Ascending aorta (tissue), 2 donors: ENCODE results near the gene MEOX2. TPM values are rescaled to one million over a fixed set of nuclear protein-coding genes. Genes with fewer than 3 reads are reported as not detected.
A peak's percentile ranks its signal among the peaks of the same experiment; 100 is the strongest.

Experiments
- DNase-seq, 2 donors: peaks; one replicate each; pipeline ENCODE4 v3.0.0-alpha.2; 2019; ENCODE audit warnings: low spot score in 2 of 2
- H3K27ac ChIP-seq, 2 donors: fragments of 200-600 bp; sonication (generic); one replicate each; pipeline ENCODE4 v1.5.1; 2016 to 2017; ENCODE audit warnings: mild to moderate bottlenecking in 1 of 2
- H3K27me3 ChIP-seq: fragments of 200-600 bp; sonication (generic); one replicate; pipeline ENCODE4 v1.5.1; 2017
- H3K36me3 ChIP-seq, 2 donors: fragments of 200-600 bp; sonication (generic); one replicate each; pipeline ENCODE4 v1.5.1; 2016
- H3K4me1 ChIP-seq, 2 donors: fragments of 200-600 bp; sonication (generic); one replicate each; pipeline ENCODE4 v1.5.1; 2016 to 2017; ENCODE audit warnings: mild to moderate bottlenecking in 1 of 2
- H3K4me3 ChIP-seq, 2 donors: fragments of 200-600 bp; sonication (generic); one replicate each; pipeline ENCODE4 v1.5.1; 2016 to 2017; ENCODE audit warnings: mild to moderate bottlenecking in 1 of 2
- H3K9me3 ChIP-seq, 2 donors: fragments of 200-600 bp; sonication (generic); one replicate each; pipeline ENCODE4 v1.5.1; 2016
- intact Hi-C: fragments of 100-400 bp; cut with DNase I; formaldehyde crosslinking; loops from one replicate; pipeline ENCODE4 v1.15.1; 2023
- total RNA-seq: library from RNA; depleted of rRNA; stranded (reverse); fragments of >200 nt; gene quantifications from one replicate; pipeline ENCODE4 v1.1.0, GENCODE V29; 2016
- TF ChIP-seq, protein P1 (sequence below), 3 experiments: fragments of 200-600 bp in 2 of 3; fragments of 450-650 bp in 1 of 3; sonication (generic) in 2 of 3; IDR thresholded peaks; one replicate each; pipeline ENCODE4 v1.5.1; 2016 to 2019; ENCODE audit warnings: antibody characterized with exemption in 3 of 3, mild to moderate bottlenecking in 1 of 3, moderate library complexity in 1 of 3

Gene MEOX2
- total RNA-seq, 1 donor from 2014 or later: 35.0 TPM

DNA sequence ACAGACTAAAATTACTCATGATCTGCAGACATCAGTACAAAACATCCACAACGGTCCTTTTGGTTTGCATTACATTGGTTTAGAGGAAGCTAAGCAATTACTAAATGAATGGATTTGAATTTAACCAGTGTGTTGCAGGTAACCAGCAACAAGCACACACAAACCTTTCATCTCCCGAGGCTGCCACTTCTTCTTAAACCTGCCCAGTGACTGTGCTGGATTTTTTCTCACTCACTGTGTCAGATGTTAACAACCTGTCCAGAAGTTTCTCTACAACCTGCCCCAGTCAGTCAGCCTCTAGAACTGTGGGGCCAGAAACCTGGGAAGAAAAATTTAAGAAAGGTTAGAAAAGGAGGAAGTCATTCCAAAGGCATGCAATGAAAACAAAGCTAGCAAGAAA, 2.4 kb upstream of the MEOX2 start:
- Histone ChIP-seq H3K4me1 (no peaks in the 10 kb centered on the region), H3K27me3 (no peaks in the 10 kb centered on the region), H3K4me3 (no peak overlapping the region), H3K36me3 (no peaks in the 10 kb centered on the region), H3K27ac (peak overlapping the region in 1 of 2 donors; percentile 83), H3K9me3 (no peaks in the 10 kb centered on the region)
- TF ChIP-seq, protein P1, sequence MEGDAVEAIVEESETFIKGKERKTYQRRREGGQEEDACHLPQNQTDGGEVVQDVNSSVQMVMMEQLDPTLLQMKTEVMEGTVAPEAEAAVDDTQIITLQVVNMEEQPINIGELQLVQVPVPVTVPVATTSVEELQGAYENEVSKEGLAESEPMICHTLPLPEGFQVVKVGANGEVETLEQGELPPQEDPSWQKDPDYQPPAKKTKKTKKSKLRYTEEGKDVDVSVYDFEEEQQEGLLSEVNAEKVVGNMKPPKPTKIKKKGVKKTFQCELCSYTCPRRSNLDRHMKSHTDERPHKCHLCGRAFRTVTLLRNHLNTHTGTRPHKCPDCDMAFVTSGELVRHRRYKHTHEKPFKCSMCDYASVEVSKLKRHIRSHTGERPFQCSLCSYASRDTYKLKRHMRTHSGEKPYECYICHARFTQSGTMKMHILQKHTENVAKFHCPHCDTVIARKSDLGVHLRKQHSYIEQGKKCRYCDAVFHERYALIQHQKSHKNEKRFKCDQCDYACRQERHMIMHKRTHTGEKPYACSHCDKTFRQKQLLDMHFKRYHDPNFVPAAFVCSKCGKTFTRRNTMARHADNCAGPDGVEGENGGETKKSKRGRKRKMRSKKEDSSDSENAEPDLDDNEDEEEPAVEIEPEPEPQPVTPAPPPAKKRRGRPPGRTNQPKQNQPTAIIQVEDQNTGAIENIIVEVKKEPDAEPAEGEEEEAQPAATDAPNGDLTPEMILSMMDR (IDR thresholded peaks at IDR 0.05): no peak
- DNase-seq: no peak
- intact Hi-C loops: no loop called here

DNA sequence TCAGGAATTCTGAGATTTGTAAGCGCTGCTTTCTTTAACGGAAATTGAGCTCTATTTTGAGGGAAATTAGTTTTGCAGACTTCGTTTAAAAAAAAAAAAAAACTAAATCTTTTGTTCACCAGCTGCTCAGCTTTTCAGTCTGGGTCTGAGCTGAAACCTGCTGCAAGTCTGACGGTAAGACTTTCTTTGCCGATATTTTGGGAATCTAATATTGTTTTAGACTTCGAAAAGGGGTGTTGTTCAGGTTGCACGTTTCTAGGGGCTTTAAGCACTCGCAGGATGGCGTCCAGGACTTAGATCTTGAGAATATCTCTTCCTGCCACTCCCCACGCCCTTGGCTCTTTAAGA, 1.8 kb upstream of the MEOX2 start:
- intact Hi-C loops: no loop called here
- Histone ChIP-seq H3K27me3 (no peaks in the 10 kb centered on the region), H3K4me3 (peak overlapping the region; percentile 59 to 66), H3K9me3 (no peaks in the 10 kb centered on the region), H3K27ac (peak overlapping the region in 1 of 2 donors; percentile 83), H3K4me1 (no peaks in the 10 kb centered on the region), H3K36me3 (no peaks in the 10 kb centered on the region)
- no peak for DNase-seq
- TF ChIP-seq, protein P1 (IDR thresholded peaks at IDR 0.05): no peak

DNA sequence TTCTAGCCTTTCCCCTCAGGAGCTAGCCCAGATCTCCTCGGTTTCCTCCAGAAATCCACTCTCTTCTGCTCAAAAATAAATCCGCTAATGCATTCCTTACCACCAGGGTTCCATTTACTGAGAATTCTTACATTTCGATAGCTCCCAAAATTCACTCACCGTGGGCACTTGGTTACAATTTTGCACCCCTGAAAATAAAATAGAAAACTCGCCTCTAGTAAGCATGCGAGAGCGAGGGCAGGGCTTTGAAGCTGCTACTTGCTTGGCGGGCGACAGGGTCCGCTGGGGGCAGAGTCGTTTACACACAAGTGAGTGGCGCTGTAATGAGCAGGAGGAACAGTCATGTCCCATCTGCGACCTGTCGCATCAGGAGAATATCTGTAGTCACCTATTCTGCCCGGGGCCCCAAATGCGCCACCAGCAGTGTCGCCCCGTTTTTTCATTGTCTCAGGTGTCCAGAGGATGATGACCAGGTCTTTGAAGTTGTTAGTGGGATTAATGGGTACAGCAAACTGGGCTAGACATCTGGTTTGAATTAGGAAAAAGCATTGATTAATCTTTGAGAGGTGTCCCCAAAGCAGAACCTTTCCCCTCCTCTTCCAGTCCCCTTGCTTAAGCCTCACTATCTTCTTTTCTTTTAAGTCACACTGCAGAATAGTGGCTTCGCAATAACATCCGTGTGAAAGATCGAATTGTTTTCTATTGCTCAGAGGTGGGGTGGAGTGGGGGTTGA, 1.2 kb upstream of the MEOX2 start:
- no peaks in the 10 kb centered on the region for H3K9me3 ChIP-seq
- intact Hi-C loops: loop anchor here (2.0 kb wide), 1 partner anchor 959 kb away; the partner anchor contains the start of gene BZW2
- no peaks in the 10 kb centered on the region for H3K4me1 ChIP-seq
- peak overlapping the region; percentile 59 to 66 for H3K4me3 ChIP-seq
- no peaks in the 10 kb centered on the region for H3K27me3 ChIP-seq
- TF ChIP-seq, protein P1 (IDR thresholded peaks at IDR 0.05): no peak
- no peak for DNase-seq
- H3K36me3 ChIP-seq: no peaks in the 10 kb centered on the region
- peak overlapping the region in 1 of 2 donors; percentile 83 for H3K27ac ChIP-seq

DNA sequence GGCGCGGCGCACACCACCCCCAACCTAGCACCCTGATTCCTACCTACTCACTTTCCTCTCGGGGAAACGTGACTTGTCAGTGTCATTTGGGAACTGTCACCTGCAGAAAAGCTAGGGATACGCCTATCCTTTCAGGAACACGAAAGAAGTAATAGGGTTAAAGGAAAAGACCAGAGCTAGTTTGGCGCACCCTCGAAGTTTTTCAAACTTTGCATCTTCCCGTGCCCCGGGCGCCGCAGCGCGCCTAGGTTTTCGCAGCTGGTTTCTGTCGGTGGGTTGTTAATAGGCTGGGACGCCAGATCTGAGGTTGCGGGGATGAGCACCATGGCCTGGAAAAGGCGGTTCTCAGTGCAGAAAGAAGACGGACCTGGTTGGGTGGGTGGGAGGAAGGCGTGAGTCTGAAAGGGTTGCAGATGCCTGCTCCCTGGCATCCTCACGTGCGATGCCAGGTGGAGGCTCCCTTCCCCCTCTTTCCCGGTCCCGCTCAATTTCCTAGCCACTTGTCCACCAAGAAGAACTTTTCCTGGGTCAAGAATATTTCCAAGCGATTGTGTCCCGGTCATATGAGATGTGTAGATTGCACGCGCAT, 568 bp upstream of the MEOX2 start:
- intact Hi-C loops: loop anchor here (2.0 kb wide), 1 partner anchor 960 kb away; the partner anchor contains the start of gene BZW2
- no peaks in the 10 kb centered on the region for H3K27me3 ChIP-seq
- H3K27ac ChIP-seq: peak overlapping the region in 1 of 2 donors; percentile 83
- DNase-seq: no peak
- no peaks in the 10 kb centered on the region for H3K4me1 ChIP-seq
- TF ChIP-seq, protein P1 (IDR thresholded peaks at IDR 0.05): no peak
- H3K9me3 ChIP-seq: no peaks in the 10 kb centered on the region
- H3K4me3 ChIP-seq: peak overlapping the region; percentile 59 to 66
- no peaks in the 10 kb centered on the region for H3K36me3 ChIP-seq

DNA sequence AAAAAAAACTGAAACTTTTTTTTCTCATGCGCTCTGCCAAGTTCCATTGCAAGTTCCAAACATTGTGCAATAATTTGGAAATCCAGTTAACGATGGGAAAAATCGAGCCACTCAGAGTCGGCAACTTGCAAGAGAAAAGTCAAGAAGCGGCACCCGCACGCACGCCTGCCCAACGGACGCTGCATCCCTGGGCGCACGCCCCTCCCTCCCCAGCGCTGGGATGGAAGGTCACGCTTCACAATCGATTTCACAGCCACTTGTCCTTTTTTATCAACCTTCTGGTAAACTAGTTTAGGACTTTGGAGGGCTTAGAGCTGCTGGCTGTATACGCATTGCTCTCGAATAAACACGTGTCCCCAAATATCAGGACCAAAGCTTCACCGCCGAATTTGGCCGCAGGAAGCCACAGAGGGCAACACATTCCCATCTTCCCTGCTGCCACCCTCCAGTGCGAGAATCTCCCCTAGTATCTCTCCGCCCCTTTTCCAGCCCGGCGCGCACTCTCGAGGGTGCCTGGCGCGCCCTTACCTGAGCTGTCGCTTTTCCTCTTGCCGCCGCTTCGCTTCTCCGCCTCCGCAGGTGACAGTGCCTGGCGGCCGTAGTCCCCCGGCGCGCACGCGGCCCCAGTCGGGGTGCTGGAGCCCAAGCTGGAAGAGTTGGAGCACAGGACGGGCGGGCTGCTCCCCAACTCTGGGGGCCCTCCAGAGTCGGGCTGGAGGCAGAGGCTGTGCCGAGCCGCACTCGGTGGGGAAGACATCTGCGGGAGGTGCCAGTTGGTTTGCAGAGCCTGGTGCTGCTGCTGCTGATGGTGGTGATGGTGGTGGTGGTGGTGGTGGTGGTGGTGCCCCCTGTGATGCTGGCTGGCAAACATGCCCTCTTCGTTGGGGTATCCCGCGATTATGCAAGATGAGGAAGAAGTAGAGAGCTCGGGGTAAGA, 857 bp downstream of the MEOX2 start:
- H3K9me3 ChIP-seq: no peaks in the 10 kb centered on the region
- peak in 1 of 2 donors; percentile 69 for DNase-seq
- TF ChIP-seq, protein P1 (IDR thresholded peaks at IDR 0.05): no peak
- peak overlapping the region; percentile 59 to 66 for H3K4me3 ChIP-seq
- no peaks in the 10 kb centered on the region for H3K4me1 ChIP-seq
- H3K27me3 ChIP-seq: no peaks in the 10 kb centered on the region
- no peaks in the 10 kb centered on the region for H3K36me3 ChIP-seq
- H3K27ac ChIP-seq: peak overlapping the region; percentile 75 to 83
- intact Hi-C loops: loop anchor here (2.0 kb wide), 2 partner anchors 385 to 961 kb away; partner anchors contain the start of gene BZW2
